ENCODE measurements around the gene VSIR. TPM values are rescaled to one million over a fixed set of nuclear protein-coding genes. Genes with fewer than 3 reads are reported as not detected.

Gene VSIR
- total RNA-seq, 1 donor from 2014 or later = 2.9 TPM

GRCh38 chr10:71700731-71701368, 72.5 kb downstream of the VSIR start:
- H3K4me2 ChIP-seq (ENCODE audit: low read length) = no peak overlapping the region
- Mint-ChIP-seq H3K36me3 (ENCODE audit: low read depth, unreplicated experiment) (no peaks in the 10 kb centered on the region), H3K9me3 (ENCODE audit: unreplicated experiment) (no peaks in the 10 kb centered on the region), H3K4me1 (ENCODE audit: low read depth, unreplicated experiment) (no peaks in the 10 kb centered on the region), H3K27me3 (ENCODE audit: low read depth, unreplicated experiment) (peaks cover 52% of the 10 kb centered on the region), H3K27ac (ENCODE audit: unreplicated experiment) (no peak overlapping the region), H3K4me3 (ENCODE audit: unreplicated experiment) (no peak overlapping the region)
- TF ChIP-seq EZH2 (IDR thresholded peaks at IDR 0.05; ENCODE audit: insufficient read depth, low read length) (no peak), CTCF (IDR thresholded peaks at IDR 0.05; ENCODE audit: insufficient read depth, low read depth, low read length) (no peak)
- no peak overlapping the region for H3K4me3 ChIP-seq (ENCODE audit: insufficient read depth, low read depth, low read length)
- no peak overlapping the region for H3K9ac ChIP-seq (ENCODE audit: low read length)
- no peak overlapping the region for H3K27ac ChIP-seq (ENCODE audit: low read depth, low read length)
- H3K79me2 ChIP-seq (ENCODE audit: insufficient read depth, low read length) = no peaks in the 10 kb centered on the region
- H3K36me3 ChIP-seq (ENCODE audit: insufficient read depth, low read length) = no peaks in the 10 kb centered on the region
- DNase-seq (ENCODE audit: low read depth) (no peak), FAIRE-seq (no peak)
- no peaks in the 10 kb centered on the region for H3K4me1 ChIP-seq (ENCODE audit: insufficient read depth, low read length)
- peaks cover 16% of the 10 kb centered on the region for H3K27me3 ChIP-seq (ENCODE audit: insufficient read depth, low read length)
- H3K9me3 ChIP-seq (ENCODE audit: insufficient read depth, low read depth, low read length) = no peaks in the 10 kb centered on the region
- H2AFZ ChIP-seq (ENCODE audit: low read depth, low read length) = no peak overlapping the region
- H4K20me1 ChIP-seq (ENCODE audit: insufficient read depth, low read length) = no peaks in the 10 kb centered on the region

GRCh38 chr10:71698737-71699136, 74.6 kb downstream of the VSIR start:
- H3K27ac Mint-ChIP-seq (ENCODE audit: unreplicated experiment) = no peak overlapping the region
- no peak overlapping the region for H3K9ac ChIP-seq (ENCODE audit: low read length)
- no peaks in the 10 kb centered on the region for H3K9me3 ChIP-seq (ENCODE audit: insufficient read depth, low read depth, low read length)
- no peaks in the 10 kb centered on the region for H3K36me3 ChIP-seq (ENCODE audit: insufficient read depth, low read length)
- H3K4me3 ChIP-seq (ENCODE audit: insufficient read depth, low read depth, low read length) = no peak overlapping the region
- TF ChIP-seq CTCF (IDR thresholded peaks at IDR 0.05; ENCODE audit: insufficient read depth, low read depth, low read length) (no peak), EZH2 (IDR thresholded peaks at IDR 0.05; ENCODE audit: insufficient read depth, low read length) (no peak)
- FAIRE-seq (no peak), DNase-seq (ENCODE audit: low read depth) (no peak)
- H3K36me3 Mint-ChIP-seq (ENCODE audit: low read depth, unreplicated experiment) = no peaks in the 10 kb centered on the region
- no peaks in the 10 kb centered on the region for H3K9me3 Mint-ChIP-seq (ENCODE audit: unreplicated experiment)
- peaks cover 16% of the 10 kb centered on the region for H3K27me3 ChIP-seq (ENCODE audit: insufficient read depth, low read length)
- H2AFZ ChIP-seq (ENCODE audit: low read depth, low read length) = no peak overlapping the region
- H3K27me3 Mint-ChIP-seq (ENCODE audit: low read depth, unreplicated experiment) = peaks cover 52% of the 10 kb centered on the region
- no peak overlapping the region for H3K4me3 Mint-ChIP-seq (ENCODE audit: unreplicated experiment)
- H3K79me2 ChIP-seq (ENCODE audit: insufficient read depth, low read length) = no peaks in the 10 kb centered on the region
- H3K4me2 ChIP-seq (ENCODE audit: low read length) = no peak overlapping the region
- no peak overlapping the region for H3K27ac ChIP-seq (ENCODE audit: low read depth, low read length)
- no peaks in the 10 kb centered on the region for H4K20me1 ChIP-seq (ENCODE audit: insufficient read depth, low read length)
- H3K4me1 ChIP-seq (ENCODE audit: insufficient read depth, low read length) = no peaks in the 10 kb centered on the region
- H3K4me1 Mint-ChIP-seq (ENCODE audit: low read depth, unreplicated experiment) = no peaks in the 10 kb centered on the region

GRCh38 chr10:71697938-71698709, 75.2 kb downstream of the VSIR start:
- no peak overlapping the region for H3K4me3 ChIP-seq (ENCODE audit: insufficient read depth, low read depth, low read length)
- no peak overlapping the region for H3K27ac ChIP-seq (ENCODE audit: low read depth, low read length)
- H4K20me1 ChIP-seq (ENCODE audit: insufficient read depth, low read length) = no peaks in the 10 kb centered on the region
- H3K4me1 Mint-ChIP-seq (ENCODE audit: low read depth, unreplicated experiment) = no peaks in the 10 kb centered on the region
- no peak overlapping the region for H3K27ac Mint-ChIP-seq (ENCODE audit: unreplicated experiment)
- TF ChIP-seq EZH2 (IDR thresholded peaks at IDR 0.05; ENCODE audit: insufficient read depth, low read length) (no peak), CTCF (IDR thresholded peaks at IDR 0.05; ENCODE audit: insufficient read depth, low read depth, low read length) (no peak)
- DNase-seq (ENCODE audit: low read depth) (no peak), FAIRE-seq (no peak)
- no peaks in the 10 kb centered on the region for H3K36me3 Mint-ChIP-seq (ENCODE audit: low read depth, unreplicated experiment)
- no peaks in the 10 kb centered on the region for H3K9me3 Mint-ChIP-seq (ENCODE audit: unreplicated experiment)
- no peaks in the 10 kb centered on the region for H3K4me1 ChIP-seq (ENCODE audit: insufficient read depth, low read length)
- no peaks in the 10 kb centered on the region for H3K79me2 ChIP-seq (ENCODE audit: insufficient read depth, low read length)
- no peaks in the 10 kb centered on the region for H3K36me3 ChIP-seq (ENCODE audit: insufficient read depth, low read length)
- H2AFZ ChIP-seq (ENCODE audit: low read depth, low read length) = no peak overlapping the region
- H3K27me3 ChIP-seq (ENCODE audit: insufficient read depth, low read length) = peaks cover 16% of the 10 kb centered on the region
- no peak overlapping the region for H3K4me3 Mint-ChIP-seq (ENCODE audit: unreplicated experiment)
- no peak overlapping the region for H3K9ac ChIP-seq (ENCODE audit: low read length)
- H3K4me2 ChIP-seq (ENCODE audit: low read length) = no peak overlapping the region
- H3K9me3 ChIP-seq (ENCODE audit: insufficient read depth, low read depth, low read length) = no peaks in the 10 kb centered on the region
- H3K27me3 Mint-ChIP-seq (ENCODE audit: low read depth, unreplicated experiment) = peaks cover 49% of the 10 kb centered on the region

Data from astrocyte (in vitro differentiated cells and primary cell).